Mesenteric fat pad (tissue), 1 donor: Measurements from ENCODE around the gene DLEC1. TPM values are rescaled to one million over a fixed set of nuclear protein-coding genes. Genes with fewer than 3 reads are reported as not detected.

Source experiments
- DNase-seq: peaks from one replicate; pipeline ENCODE4 v3.0.0-alpha.2; 2020; ENCODE audit warnings: low spot score
- total RNA-seq: library from RNA; stranded (reverse); fragmentation: NEBNext Ultra II Directional; extraction: Animal tissue kit (Norgen Biotek cat#: 25700); gene quantifications from one replicate; pipeline ENCODE4 v1.2.1, GENCODE V29; 2021
- donor health status: DM: yes; HTN: yes; CAD: no.

Gene DLEC1
- total RNA-seq, 1 donor from 2014 or later, result 1.9 TPM

DNA sequence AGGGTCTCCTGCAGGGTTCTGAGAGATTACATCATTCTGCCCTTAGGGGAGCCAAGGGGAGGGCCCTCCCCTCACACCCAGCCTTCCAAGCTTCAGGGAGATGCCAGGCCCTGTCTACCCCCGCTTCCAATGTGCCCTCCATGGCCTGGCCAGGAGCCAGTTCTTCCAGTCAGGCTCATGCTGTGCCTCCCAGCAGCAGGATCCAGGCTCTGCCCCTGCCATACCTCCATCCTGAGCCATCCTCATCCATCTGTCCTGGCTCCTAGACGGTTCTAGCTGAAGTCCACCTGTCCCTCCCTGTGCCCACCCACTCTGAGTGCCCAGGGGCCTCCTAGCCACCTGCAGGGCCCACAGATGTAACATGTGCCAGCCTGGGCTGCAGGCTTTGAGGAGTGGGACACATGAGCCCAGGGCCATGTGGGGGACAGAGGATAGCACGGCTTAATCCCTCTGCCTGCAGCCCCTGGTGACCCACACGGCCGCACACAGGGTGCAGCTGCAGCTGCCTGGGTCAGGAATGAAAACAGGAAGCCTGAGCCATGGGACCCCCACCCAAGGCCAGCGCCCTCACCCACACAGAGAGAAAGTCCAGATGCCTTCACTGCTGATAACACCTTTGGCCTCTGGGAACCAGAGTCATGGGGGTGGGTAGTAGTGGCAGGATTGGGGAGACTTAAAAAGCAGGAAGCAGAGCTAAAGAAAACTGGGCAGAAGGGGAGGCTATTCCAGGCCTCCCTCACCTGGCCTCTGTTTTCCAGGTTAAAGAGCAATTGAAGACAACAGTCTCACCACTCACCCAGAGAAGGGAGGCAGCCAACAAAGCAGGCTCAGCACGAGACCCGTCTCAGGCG, 21.3 kb upstream of the DLEC1 start:
- DNase-seq, result no peak

- no peak for DNase-seq
Measured at GRCh38 chr3:38018296-38019266, 20.4 kb upstream of the DLEC1 start.

GRCh38 chr3:38019658-38020341, 19.2 kb upstream of the DLEC1 start:
- DNase-seq, result no peak

GRCh38 chr3:38020342-38020726, 18.7 kb upstream of the DLEC1 start:
- DNase-seq, result no peak

DNA sequence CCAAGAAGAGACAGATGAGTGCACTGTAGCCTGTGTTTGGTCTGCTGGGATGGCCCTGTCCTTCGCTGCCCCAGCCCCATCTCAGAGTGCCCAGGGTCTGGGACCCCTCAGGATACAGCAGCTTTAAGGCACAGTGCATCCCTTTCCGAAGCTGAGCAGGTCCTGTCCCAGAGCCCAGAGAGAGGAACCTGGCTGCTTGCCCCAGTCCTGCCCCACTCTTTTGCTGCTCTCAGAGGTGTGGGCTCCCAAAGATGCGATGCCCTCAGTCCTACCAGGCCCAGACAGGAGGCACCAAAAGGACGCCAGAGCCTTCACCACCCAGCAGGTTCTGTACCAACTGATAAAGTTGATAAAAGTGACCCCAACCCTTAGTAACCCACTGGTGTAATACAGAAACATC, 17.8 kb upstream of the DLEC1 start:
- DNase-seq, result no peak

DNA sequence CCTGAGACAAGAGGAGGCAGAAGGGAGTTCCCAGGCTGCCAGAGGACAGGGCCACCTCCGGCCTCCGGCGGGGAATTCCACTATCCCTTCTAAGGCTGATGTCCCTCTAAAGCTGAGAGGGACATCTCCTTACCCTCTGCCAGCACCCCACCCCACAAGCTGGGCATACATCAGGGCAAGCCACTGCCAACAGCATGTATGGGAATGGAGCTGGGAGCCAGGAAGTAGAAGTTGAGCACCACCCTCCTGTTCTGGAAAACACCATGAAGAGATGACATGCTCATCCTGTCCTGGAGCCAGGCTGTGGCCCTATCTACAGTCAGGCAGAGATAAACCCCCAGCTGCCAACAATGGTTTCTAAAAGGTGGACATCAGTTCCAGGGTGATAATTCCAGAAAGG, 16.7 kb upstream of the DLEC1 start:
- no peak for DNase-seq

DNA sequence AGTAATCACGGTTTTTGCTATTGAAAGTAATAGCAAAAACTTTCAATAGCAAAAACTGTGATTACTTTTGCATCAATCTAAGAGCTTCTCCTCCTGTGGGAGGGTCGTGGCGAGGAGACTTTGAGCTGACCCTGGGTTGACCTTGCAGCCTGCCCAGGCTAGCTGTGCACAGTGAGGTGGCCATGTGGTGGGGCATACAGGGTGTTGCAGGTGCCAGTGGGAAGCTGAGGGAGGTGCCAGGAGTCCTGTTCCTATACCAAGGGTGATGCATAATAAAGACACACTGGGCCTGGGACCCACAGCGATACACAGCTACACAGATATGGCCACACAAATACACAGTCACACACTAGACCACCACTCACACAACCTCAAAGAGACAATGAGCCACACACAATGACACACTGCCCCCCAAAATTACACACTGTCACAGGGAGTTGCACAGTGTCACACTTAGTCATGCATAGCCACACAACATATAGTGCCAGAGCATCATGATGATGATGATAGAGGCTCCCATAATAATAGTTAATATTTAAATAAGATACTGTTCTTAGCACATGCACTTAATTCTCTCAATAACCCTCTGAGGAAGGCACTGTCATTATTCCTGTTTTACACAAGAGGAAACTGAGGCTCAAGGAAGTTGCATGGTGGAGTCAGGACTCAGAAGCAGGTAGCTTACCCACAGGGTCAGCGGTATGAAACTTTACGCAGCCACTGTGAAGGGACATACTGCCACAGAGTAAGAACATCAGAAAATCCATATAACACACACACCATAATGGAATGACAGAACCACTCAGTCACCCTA, 15.9 kb upstream of the DLEC1 start:
- no peak for DNase-seq

DNA sequence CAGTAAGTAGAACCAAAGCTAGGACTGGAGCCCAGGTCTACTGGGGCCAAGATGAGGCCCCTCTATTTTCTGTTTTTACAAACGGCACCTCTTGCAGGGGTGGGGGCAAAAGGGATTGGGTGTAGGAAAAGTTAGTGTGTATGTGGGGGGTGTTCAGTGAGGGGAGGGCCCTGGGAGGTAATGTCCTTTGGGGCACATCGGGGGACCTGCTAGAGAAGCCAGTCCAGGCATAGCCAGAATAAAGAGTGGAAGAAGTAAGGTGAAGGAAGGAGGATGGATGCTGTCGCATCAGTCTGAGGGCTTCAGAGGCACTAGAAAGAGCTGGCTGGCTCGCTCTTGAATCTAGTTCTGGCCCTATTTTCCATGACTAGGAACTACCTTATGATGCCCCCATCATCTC, 12.2 kb upstream of the DLEC1 start:
- peak; percentile 30 for DNase-seq

DNA sequence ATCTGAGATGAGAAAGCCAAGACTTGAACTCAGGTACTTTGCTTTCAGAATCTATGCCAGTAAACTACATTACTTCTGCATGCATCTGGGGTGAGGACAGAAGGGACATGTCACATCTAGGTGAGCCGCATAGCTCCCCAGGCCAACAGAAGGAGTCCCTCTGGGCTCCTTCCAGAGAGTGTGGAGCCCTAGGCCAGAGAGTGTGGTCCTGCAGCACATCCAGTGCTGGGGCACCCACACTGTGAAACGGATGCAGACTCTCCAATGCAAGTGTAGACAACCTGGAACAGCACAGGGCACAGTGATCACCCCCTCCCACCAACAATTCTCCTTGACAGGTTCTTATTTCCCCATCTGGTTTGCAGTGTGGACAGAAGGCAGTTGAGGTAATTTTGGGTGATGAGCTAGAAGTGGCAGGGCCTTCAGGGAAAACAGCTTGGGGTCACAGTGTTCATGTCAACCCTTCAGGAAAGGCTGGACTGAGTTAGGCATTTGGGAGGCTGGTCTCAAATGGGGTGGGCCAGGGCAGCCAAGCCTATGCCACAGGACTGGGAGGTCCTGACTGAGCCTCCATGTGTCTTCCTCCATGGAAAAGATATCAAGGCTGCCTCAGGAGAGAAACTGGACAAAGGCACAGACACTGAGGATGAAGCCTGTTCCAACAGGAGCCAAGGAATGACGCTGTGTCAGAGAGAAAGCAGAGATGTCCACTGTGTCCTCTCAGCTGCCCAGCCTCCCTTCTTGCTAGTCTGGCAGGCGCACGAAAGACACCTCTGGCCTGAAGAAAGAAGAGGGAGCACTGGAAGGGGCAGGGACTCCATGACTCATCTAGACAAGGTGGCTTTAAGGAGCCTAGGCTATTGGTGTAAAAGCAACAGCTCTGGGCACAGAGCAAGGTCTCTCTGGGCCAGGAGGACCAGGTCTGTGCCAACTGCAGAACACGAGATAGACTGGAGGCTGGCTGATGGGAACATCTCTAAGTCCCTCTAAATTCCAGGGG, 11.2 kb upstream of the DLEC1 start:
- DNase-seq, result peak; percentile 59

DNA sequence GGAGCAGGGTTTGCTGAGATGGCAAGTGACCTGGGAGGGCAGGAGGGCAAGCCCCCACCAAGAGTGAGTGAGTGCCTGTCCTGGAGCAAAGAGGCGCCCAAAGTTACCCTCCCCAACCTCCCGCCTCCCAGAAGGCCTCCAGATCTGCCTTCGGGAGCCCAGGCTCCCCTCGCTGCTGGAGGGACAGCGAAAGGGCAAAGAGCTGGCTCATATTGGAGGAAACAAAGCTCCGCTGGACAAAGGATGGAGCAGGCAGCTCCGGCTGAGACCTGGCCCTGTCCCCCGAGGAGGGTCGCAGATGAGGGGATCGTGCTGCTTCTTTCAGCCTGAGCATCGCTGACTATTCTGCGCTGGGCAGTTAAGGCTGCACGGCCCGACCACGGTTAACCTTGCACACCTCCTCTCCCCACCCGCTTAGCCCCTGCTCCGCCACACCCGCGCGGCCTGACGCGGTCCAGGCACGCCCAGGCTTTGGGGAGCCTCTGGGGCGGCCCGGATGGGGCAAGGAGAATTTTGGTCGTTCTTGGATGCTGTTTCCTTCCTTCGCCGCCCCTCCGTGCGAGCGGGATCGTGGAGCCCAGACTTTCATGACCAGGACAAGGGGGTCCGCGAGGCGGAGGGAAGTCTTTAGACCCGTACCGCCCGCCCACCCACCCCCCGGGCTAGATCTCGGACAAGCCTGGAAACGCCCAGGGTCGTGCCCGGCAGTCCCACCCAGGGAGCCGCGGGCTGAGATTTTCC, 10.2 kb upstream of the DLEC1 start:
- peak; percentile 88 for DNase-seq

GRCh38 chr3:38029400-38030125, 9.4 kb upstream of the DLEC1 start, which contains the start of gene PLCD1:
Gene PLCD1 (minus strand): TSS chr3:38029642. CDS start chr3:38029539, 103 bp downstream.
- DNase-seq, result peak; percentile 94

DNA sequence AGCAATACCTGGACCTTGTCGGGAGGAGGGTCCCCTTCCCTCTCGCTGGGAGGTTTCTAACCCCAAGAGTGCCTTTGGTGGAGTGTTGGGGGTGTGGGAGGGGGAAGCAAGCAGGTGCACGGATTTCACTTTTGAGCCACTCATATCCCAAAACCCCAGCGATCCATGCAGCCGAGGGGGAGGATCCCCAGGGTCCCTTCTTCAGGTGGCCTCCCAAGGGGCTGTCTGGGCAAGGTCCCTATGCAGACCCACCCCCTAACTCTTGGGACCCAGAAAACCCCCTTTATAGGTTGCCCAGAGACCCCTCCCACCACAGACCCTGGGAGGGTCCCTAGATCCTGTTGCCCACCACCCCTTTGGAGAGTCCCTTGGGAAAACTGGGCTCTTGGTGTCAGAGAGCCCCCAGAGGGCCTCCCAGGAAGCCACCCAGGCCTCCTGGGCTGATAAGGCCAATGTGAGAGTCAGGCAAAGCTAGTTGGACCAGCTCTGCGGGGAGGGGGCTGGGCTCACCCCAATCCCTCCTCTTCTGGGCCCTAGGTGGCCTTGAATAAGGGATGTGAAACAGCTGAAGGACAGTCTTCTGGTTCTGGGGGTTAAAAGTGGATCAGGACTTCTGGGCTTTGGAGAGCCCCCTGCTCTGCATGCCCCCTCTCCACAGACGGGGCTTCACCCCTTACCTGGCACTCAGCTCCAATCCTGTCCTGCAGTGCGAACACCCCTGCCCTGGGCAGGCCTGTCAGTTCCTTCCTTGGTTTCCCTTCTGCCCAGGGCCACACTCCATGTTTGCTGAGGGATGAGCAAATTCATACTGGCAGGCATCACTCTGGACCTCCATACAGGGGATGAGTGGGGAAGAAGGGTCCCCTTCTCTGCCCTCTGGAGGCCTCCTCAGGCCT, 8.6 kb upstream of the DLEC1 start:
- peak; percentile 74 for DNase-seq

- DNase-seq, result peak; percentile 91
Measured at GRCh38 chr3:38031022-38031994, 7.7 kb upstream of the DLEC1 start.

DNA sequence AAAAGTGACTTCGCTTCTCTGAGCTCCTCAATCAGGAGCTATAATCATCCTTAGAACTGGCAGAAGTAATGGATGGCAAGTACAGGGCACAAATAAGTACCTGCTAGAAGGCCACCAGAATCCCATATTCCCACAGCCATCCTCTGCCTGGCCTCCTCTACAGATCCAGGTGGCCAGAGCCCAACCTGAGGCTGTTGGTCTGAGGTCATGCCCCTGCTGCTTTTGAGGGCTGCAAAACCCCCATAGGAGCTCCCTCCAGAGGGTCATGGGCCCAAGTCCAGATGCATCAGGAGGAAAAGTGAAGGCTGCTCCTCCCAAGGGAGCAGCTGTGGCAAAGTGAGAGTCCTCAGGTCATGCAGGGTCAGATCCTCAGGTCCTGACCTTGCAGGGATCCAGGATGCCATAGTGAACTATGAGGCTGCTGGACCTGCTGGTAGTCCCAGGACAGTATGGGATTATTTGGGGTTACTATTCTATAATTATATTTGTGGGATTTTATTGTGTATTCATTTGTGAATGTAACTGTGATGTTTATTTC, 6.6 kb upstream of the DLEC1 start:
- peak; percentile 37 for DNase-seq

DNA sequence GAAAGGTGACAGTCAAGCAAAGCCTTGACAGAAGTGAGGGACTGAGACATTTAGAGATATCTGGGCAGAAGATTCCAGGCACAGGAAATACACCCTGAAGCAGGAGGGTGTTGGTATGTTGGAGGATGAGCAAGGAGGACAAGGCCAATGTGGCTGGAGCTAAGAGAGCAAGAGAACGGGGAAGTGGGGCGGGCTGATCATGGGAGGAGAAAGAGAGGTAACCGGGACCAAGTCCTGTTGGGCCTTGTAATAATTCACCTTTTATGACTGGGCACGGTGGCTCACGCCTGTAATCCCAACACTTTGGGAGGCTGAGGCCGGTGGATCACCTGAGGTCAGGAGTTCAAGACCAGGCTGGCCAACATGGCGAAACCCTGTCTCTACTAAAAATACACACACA, 5.4 kb upstream of the DLEC1 start:
- DNase-seq, result peak; percentile 78
